GM18907 (cell line): ENCODE data around the gene PIKFYVE.
"Not testable (repeated sequence)": the region's sequence is repeated elsewhere in the genome, so short reads cannot be mapped to it uniquely, and the experiment has no call there.

Experiments used
- ATAC-seq: cut with Tn5 transposase; IDR thresholded peaks from one replicate; pipeline ENCODE4 v1.9.1; 2021; ENCODE audit warnings: mild to moderate bottlenecking, moderate library complexity; ENCODE audit not compliant: unreplicated experiment

Gene PIKFYVE

DNA sequence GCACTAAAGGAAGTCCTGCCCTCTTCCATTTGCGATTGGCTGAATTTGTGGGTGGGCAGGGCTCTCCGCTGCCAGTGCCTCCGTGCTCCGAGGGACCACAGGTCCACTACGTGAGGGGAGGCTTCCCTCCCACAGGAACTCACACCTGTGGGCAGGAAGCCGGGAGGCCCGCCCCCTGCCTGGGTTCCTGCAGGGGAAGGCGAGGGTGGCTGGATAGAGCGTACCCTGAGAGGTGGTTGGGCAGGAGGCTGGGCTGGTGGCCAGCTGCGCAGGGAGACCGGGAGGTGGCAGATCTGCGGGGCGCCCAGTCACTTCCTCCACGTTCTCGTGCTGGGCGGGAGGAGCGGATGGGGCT, 93.6 kb downstream of the PIKFYVE start:
- no peak for ATAC-seq

DNA sequence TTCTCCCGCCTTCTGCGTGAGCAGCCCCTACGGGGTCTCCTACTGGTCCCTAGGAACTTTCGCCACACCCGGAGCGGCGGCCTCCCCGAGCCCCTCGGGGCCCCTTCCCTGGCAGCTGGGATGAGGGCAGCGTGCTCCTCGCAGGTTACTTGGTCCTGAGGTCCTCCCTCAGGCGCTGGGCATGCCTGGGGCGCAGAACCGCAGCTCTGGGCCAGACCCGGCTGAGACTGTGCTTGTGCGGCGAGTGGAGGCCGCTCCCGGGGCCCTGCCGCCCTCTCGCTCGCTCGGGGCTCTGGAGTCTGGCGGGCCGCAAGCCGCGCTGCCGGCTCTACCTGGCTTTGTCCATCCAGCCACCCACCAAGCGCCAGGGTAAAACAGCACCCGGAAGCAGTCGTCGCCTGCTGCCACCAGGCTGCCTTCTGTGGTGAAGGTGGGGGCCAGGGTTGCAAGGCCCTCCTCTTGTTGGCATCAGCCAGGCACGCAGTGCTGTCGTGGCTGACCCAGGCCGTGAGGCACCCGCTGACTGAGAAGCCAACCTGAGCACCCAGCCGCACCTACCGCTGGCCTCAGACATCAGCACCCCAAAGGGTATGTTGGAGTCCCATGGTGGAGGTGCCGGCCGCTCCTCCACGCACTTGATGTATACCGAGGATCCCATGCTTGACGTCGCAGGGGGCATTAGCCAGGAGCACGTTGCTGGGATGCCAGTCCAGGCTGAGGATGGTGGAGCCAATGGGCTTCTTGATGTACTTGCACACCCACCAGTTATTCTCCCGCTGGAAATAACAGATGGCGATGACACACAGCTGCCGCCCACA, 94.4 kb downstream of the PIKFYVE start:
- no peak for ATAC-seq

- no peak for ATAC-seq
Measured at GRCh38 chr2:208361077-208361441, 95.0 kb downstream of the PIKFYVE start.

DNA sequence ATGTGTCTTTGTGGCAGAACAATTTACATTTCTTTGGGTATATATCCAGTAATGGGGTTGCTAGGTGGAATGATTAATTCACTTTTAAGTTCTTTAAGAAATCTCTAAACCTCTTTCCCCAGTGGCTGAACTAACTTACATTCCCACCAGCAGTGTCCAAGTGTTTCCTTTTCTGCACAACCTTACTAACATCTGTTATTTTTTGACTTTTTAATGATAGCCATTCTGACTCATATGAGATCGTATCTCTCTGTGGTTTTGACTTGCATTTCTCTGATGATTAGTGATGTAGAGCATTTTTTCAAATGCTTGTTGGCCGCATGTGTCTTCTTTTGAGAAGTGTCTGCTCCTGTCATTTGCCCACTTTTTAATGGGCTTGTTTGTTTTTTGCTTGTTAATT, 97.4 kb downstream of the PIKFYVE start:
- ATAC-seq = peak; percentile 83

- peak; percentile 68 for ATAC-seq
Measured at GRCh38 chr2:208366215-208367127, 100.4 kb downstream of the PIKFYVE start.

- ATAC-seq = no peak
Measured at GRCh38 chr2:208369091-208369490, 103.0 kb downstream of the PIKFYVE start.

GRCh38 chr2:208370881-208371633, 105.0 kb downstream of the PIKFYVE start:
- no peak for ATAC-seq

GRCh38 chr2:208371634-208371935, 105.5 kb downstream of the PIKFYVE start:
- no peak for ATAC-seq

GRCh38 chr2:208373460-208374089, 107.5 kb downstream of the PIKFYVE start:
- ATAC-seq = peak; percentile 73

- ATAC-seq = no peak
Measured at GRCh38 chr2:208375491-208376068, 109.5 kb downstream of the PIKFYVE start.

GRCh38 chr2:208377344-208377860, 111.3 kb downstream of the PIKFYVE start:
- ATAC-seq = not testable (repeated sequence)

GRCh38 chr2:208379192-208379591, 113.1 kb downstream of the PIKFYVE start:
- no peak for ATAC-seq

- ATAC-seq = no peak
Measured at GRCh38 chr2:208384637-208385036, 118.6 kb downstream of the PIKFYVE start.

DNA sequence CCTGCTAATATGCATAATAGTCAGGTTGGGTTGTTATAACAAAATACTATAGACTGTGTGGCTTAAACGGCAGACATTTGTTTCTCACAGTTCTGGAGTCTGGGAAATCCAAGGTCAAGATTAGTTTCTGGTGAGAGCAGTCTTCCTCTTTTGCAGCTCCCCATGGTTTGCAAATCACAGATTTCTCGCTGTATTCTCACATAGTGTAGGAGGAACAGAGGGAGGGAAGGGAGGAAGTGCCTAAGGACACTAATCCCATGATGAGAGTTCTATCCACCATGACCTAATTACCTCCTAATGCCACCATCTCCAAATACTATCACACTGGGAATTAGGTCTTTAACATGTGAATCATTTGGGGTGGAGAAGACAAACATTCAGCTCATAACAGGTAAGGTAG, 120.5 kb downstream of the PIKFYVE start:
- ATAC-seq = no peak

DNA sequence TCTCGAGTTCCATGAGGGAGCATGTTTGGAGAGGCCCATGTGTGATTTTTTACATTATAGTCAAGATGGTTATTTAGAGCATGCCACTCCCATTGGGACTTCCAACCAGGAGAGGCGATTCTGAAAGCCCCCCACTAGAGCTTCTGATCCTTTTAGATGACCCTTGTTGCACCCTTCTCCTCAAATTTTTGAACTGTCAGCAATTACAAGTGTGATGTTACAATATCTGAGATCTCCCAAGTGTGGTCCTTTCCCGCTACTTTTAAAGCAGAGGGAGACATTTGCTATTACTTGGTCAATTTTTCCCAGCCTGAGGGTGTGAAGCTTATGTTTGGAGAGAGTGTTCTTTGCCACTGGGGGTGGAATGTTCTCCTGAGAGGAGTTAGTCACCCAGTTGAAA, 123.9 kb downstream of the PIKFYVE start:
- ATAC-seq = no peak

GRCh38 chr2:208392300-208392699, 126.2 kb downstream of the PIKFYVE start:
- ATAC-seq = no peak

DNA sequence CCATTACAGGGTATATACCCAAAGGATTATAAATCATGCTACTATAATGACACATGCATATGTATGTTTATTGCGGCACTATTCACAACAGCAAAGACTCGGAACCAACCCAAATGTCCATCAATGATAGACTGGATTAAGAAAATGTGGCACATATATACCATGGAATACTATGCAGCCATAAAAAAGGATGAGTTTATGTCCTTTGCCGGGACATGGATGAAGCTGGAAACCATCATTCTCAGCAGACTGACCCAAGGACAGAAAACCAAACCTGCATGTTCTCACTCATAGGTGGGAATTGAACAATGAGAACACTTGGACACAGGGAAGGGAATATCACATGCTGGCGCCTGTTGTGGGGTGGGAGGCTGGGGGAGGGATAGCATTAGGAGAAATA, 130.7 kb downstream of the PIKFYVE start:
- not testable (repeated sequence) for ATAC-seq

- ATAC-seq = no peak
Measured at GRCh38 chr2:208399201-208399600, 133.1 kb downstream of the PIKFYVE start.

GRCh38 chr2:208406474-208407451, 140.7 kb downstream of the PIKFYVE start, which contains the start of gene PTH2R:
PTH2R (plus strand) TSS chr2:208406792; CDS start chr2:208407044, 252 bp downstream.
- no peak for ATAC-seq
